HFFc6 (cell line): ENCODE results near the gene COX6B2. TPM values are rescaled to one million over a fixed set of nuclear protein-coding genes. Genes with fewer than 3 reads are reported as not detected.
A peak's percentile ranks its signal among the peaks of the same experiment; 100 is the strongest.

ENCODE experiments used
- DNase-seq: peaks from one replicate; pipeline ENCODE4 v3.0.0-alpha.2; 2018
- H3K27ac Mint-ChIP-seq: 2 replicates; pipeline ENCODE4 v1.8.0; 2020; ENCODE audit warnings: mild to moderate bottlenecking, mixed read lengths
- H3K27me3 Mint-ChIP-seq: 2 replicates; pipeline ENCODE4 v1.8.0; 2021; ENCODE audit warnings: mild to moderate bottlenecking, moderate library complexity, mixed read lengths; ENCODE audit not compliant: insufficient read depth
- H3K36me3 Mint-ChIP-seq: 2 replicates; pipeline ENCODE4 v1.8.0; 2021; ENCODE audit warnings: low read depth, mixed read lengths
- H3K4me1 Mint-ChIP-seq: 2 replicates; pipeline ENCODE4 v1.8.0; 2020; ENCODE audit warnings: low read depth, mixed read lengths
- H3K4me3 Mint-ChIP-seq: 2 replicates; pipeline ENCODE4 v1.8.0; 2020; ENCODE audit warnings: mild to moderate bottlenecking, moderate library complexity, mixed read lengths
- H3K9me3 Mint-ChIP-seq: 2 replicates; pipeline ENCODE4 v1.8.0; 2020; ENCODE audit warnings: mild to moderate bottlenecking, mixed read lengths
- total RNA-seq, 6 experiments: library from RNA; stranded (reverse); fragmentation: NEBNext Ultra II Directional; extraction: Animal tissue kit (Norgen Biotek cat#: 25700); gene quantifications; 2 replicates in 1 of 6; 3 replicates in 5 of 6; pipeline ENCODE4 v1.2.3, GENCODE V29; 2021
- TF ChIP-seq, protein P1 (sequence below): fragments of 200-600 bp; sonication (generic); IDR thresholded peaks from 2 replicates; pipeline ENCODE4 v1.5.0; 2021; ENCODE audit warnings: antibody characterized with exemption, mild to moderate bottlenecking

COX6B2 gene
- total RNA-seq, 6 experiments from 2014 or later = not detected

- Mint-ChIP-seq H3K27me3 (peaks cover 9% of the 10 kb centered on the region), H3K36me3 (peaks cover 32% of the 10 kb centered on the region), H3K9me3 (no peaks in the 10 kb centered on the region), H3K4me3 (no peak overlapping the region), H3K4me1 (peaks cover 28% of the 10 kb centered on the region), H3K27ac (no peak overlapping the region)
- no peak for DNase-seq
- TF ChIP-seq, protein P1, sequence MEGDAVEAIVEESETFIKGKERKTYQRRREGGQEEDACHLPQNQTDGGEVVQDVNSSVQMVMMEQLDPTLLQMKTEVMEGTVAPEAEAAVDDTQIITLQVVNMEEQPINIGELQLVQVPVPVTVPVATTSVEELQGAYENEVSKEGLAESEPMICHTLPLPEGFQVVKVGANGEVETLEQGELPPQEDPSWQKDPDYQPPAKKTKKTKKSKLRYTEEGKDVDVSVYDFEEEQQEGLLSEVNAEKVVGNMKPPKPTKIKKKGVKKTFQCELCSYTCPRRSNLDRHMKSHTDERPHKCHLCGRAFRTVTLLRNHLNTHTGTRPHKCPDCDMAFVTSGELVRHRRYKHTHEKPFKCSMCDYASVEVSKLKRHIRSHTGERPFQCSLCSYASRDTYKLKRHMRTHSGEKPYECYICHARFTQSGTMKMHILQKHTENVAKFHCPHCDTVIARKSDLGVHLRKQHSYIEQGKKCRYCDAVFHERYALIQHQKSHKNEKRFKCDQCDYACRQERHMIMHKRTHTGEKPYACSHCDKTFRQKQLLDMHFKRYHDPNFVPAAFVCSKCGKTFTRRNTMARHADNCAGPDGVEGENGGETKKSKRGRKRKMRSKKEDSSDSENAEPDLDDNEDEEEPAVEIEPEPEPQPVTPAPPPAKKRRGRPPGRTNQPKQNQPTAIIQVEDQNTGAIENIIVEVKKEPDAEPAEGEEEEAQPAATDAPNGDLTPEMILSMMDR = no peak
Measured at GRCh38 chr19:55392820-55393761, 38.6 kb upstream of the COX6B2 start.

- Mint-ChIP-seq H3K27ac (peak overlapping the region; percentile 51), H3K27me3 (peaks cover 9% of the 10 kb centered on the region), H3K36me3 (peaks cover 40% of the 10 kb centered on the region), H3K4me3 (no peak overlapping the region; the same call in 1 of the 2 replicates), H3K4me1 (peaks cover 38% of the 10 kb centered on the region), H3K9me3 (no peaks in the 10 kb centered on the region)
- TF ChIP-seq, protein P1 = no peak
- no peak for DNase-seq
Measured at GRCh38 chr19:55391702-55392615, 37.4 kb upstream of the COX6B2 start.

DNA sequence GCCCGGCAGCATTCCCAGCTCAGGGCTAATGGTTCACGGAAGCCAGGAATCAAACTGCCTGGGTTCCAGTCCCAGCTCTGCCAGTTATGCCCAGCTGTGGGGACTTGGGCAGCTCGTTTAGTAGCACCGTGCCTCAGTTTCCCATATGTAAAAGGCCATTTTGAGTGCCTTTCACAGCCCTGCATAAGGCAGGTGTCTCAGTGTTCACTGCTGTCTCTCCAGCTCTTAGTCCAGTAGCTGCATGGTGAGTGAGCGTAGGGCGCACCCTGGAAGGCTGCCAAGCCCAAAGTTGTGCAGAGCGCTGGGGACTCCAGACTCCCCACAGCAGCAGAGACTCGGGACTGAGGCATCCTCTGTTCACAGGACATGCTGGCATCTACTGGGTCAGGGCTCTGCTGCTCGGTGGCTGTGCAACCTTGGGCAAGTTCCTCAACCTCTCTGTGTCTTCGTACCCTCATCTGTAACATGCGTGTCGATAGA, 36.7 kb upstream of the COX6B2 start:
- H3K9me3 Mint-ChIP-seq = peaks cover under 1% of the 10 kb centered on the region; the same call in 1 of the 2 replicates
- H3K36me3 Mint-ChIP-seq = peaks cover 47% of the 10 kb centered on the region
- H3K27ac Mint-ChIP-seq = peak overlapping the region; percentile 51
- TF ChIP-seq, protein P1 = no peak
- H3K4me3 Mint-ChIP-seq = no peak overlapping the region; the same call in 1 of the 2 replicates
- no peak for DNase-seq
- peaks cover 9% of the 10 kb centered on the region for H3K27me3 Mint-ChIP-seq
- peaks cover 38% of the 10 kb centered on the region for H3K4me1 Mint-ChIP-seq

DNA sequence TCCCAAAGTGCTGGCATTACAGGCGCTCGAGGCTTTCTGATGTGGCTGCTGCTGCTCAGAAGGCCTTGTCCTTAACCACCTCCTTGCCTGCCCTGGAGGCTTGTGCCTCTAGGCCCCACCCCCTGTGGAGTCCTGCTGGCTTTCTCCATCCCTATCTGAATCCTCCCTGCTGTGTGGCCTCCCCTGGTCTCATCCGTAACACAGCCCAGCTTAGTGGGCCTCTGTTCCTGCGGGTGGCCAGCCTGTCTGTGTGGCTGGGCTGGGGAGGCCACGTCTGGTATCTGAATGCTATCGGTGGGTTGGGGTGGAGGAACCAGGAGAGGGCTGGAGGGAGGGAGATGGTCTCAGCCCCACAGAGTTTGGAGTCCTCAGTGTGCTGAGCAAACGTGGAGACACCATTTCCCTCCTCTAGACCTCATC, 36.0 kb upstream of the COX6B2 start:
- H3K4me3 Mint-ChIP-seq = no peak overlapping the region
- H3K36me3 Mint-ChIP-seq = peaks cover 54% of the 10 kb centered on the region
- peaks cover 38% of the 10 kb centered on the region for H3K4me1 Mint-ChIP-seq

More for the DNA sequence above, 36.0 kb upstream of the COX6B2 start:
- no peak for DNase-seq
- H3K27ac Mint-ChIP-seq = peak overlapping the region; percentile 63
- TF ChIP-seq, protein P1 = no peak
- peaks cover 15% of the 10 kb centered on the region for H3K27me3 Mint-ChIP-seq
- H3K9me3 Mint-ChIP-seq = peaks cover 7% of the 10 kb centered on the region
